B cell (primary cell): Measurements from ENCODE around the gene PLA2G4F. TPM values are rescaled to one million over a fixed set of nuclear protein-coding genes. Genes with fewer than 3 reads are reported as not detected.

Experiments
- ATAC-seq: fragments of 200-7000 bp; cut with Tn5 transposase; one replicate; pipeline ENCODE4 v1.10.0; 2021; ENCODE audit warnings: low read depth, mild to moderate bottlenecking, moderate number of reproducible peaks, moderate library complexity
- CTCF ChIA-PET: fragments of 350-600 bp; sonication (Branson Sonifier 250); formaldehyde crosslinking; loops from one replicate; lab custom pipeline; 2021; ENCODE audit warnings: antibody characterized with exemption, inconsistent platforms; lab: Charles Lee
- POLR2A ChIA-PET: fragments of 350-600 bp; sonication (Branson Sonifier 250); formaldehyde crosslinking; loops from one replicate; lab custom pipeline; 2021; ENCODE audit warnings: antibody characterized with exemption; lab: Charles Lee
- DNase-seq: peaks from one replicate; pipeline ENCODE4 v3.0.0; 2013
- H2AFZ ChIP-seq: 2 replicates; pipeline ENCODE4 v1.6.1; 2012; ENCODE audit warnings: mild to moderate bottlenecking, low read depth, low read length; ENCODE audit not compliant: insufficient read depth, poor library complexity, severe bottlenecking
- H3K27ac ChIP-seq, 2 donors: 1 replicate in 1 of 2; 2 replicates in 1 of 2; pipeline ENCODE4 v1.5.1; 2012 to 2013; ENCODE audit warnings: low read length in 2 of 2, mild to moderate bottlenecking in 2 of 2, moderate library complexity in 1 of 2
- H3K27me3 ChIP-seq, 4 experiments: fragments of 200-600 bp in 1 of 4; sonication (generic) in 1 of 4; replicated peaks in 1 of 4; 1 replicate in 2 of 4; 2 replicates in 2 of 4; pipeline versions ENCODE4 v1.6.1 to v1.7.0; 2013 to 2016; ENCODE audit warnings: low read length in 3 of 4, mild to moderate bottlenecking in 2 of 4, mixed read lengths in 1 of 4, moderate library complexity in 1 of 4; ENCODE audit not compliant: insufficient read depth in 4 of 4, control insufficient read depth in 3 of 4; ENCODE audit errors: control extremely low read depth in 1 of 4
- H3K36me3 ChIP-seq, 2 experiments: replicated peaks in 1 of 2; 1 replicate in 1 of 2; 2 replicates in 1 of 2; pipeline versions ENCODE4 v1.6.1 to v1.7.1; 2013; ENCODE audit warnings: low read length in 1 of 2; ENCODE audit not compliant: insufficient read depth in 2 of 2, control insufficient read depth in 1 of 2; ENCODE audit errors: control extremely low read depth in 1 of 2, extremely low read depth in 1 of 2
- H3K4me1 ChIP-seq, 2 donors: fragments of 200-600 bp in 1 of 2; sonication (generic) in 1 of 2; 1 replicate in 1 of 2; 2 replicates in 1 of 2; pipeline versions ENCODE4 v1.5.1 to v1.6.1; 2013 to 2017; ENCODE audit warnings: low read length in 2 of 2; ENCODE audit not compliant: control insufficient read depth in 2 of 2, insufficient read depth in 2 of 2
- H3K4me2 ChIP-seq: replicated peaks from 2 replicates; pipeline ENCODE3; 2012; ENCODE audit warnings: mild to moderate bottlenecking, low read depth, low read length; ENCODE audit not compliant: poor library complexity, severe bottlenecking
- H3K4me3 ChIP-seq, 5 experiments: fragments of 200-600 bp in 1 of 5; sonication (generic) in 1 of 5; 1 replicate in 3 of 5; 2 replicates in 2 of 5; pipeline versions ENCODE4 v1.5.1 to v1.7.0; 2011 to 2016; ENCODE audit warnings: low read length in 4 of 5, mild to moderate bottlenecking in 4 of 5, low read depth in 2 of 5, control low read depth in 1 of 5, moderate library complexity in 1 of 5; ENCODE audit not compliant: insufficient read depth in 1 of 5; ENCODE audit errors: control extremely low read depth in 1 of 5, extremely low read depth in 1 of 5
- H3K79me2 ChIP-seq: fragments of 200-600 bp; sonication (generic); one replicate; pipeline ENCODE4 v1.6.0; 2016; ENCODE audit warnings: low read length; ENCODE audit not compliant: control insufficient read depth, insufficient read depth
- H3K9ac ChIP-seq: fragments of 200-600 bp; sonication (generic); 2 replicates; pipeline ENCODE4 v1.6.1; 2017; ENCODE audit warnings: mild to moderate bottlenecking, low read length, moderate library complexity
- H3K9me3 ChIP-seq, 3 donors: one replicate each; pipeline versions ENCODE4 v1.6.1 to v1.7.1; 2013; ENCODE audit warnings: low read length in 2 of 3; ENCODE audit not compliant: control insufficient read depth in 2 of 3, insufficient read depth in 1 of 3; ENCODE audit errors: control extremely low read depth in 1 of 3
- H4K20me1 ChIP-seq: 2 replicates; pipeline ENCODE4 v1.6.0; 2012; ENCODE audit warnings: mild to moderate bottlenecking, low read length; ENCODE audit not compliant: insufficient read depth, control insufficient read depth, poor library complexity, severe bottlenecking
- H3K27ac Mint-ChIP-seq: one replicate; pipeline ENCODE4 v1.8.0; 2021; ENCODE audit warnings: mixed read lengths
- H3K27me3 Mint-ChIP-seq: one replicate; pipeline ENCODE4 v1.8.0; 2021; ENCODE audit warnings: mixed read lengths
- H3K4me1 Mint-ChIP-seq: one replicate; pipeline ENCODE4 v1.8.0; 2021; ENCODE audit warnings: mixed read lengths
- H3K4me3 Mint-ChIP-seq: one replicate; pipeline ENCODE4 v1.8.0; 2021; ENCODE audit warnings: mixed read lengths
- H3K9me3 Mint-ChIP-seq: one replicate; pipeline ENCODE4 v1.8.0; 2022; ENCODE audit warnings: mixed read lengths; ENCODE audit not compliant: insufficient read depth
- EZH2 ChIP-seq: IDR thresholded peaks from 2 replicates; pipeline ENCODE4 v1.6.1; 2012; ENCODE audit warnings: borderline replicate concordance, low read depth, mild to moderate bottlenecking, moderate library complexity, low read length; ENCODE audit not compliant: insufficient read depth, poor library complexity, severe bottlenecking
- WGBS: methylation state at CpG from one replicate; pipeline ENCODE4 v1.1.5; 2013; ENCODE audit warnings: missing lambda C conversion rate; ENCODE audit not compliant: insufficient coverage; 5-methylcytosine and 5-hydroxymethylcytosine counted together
- intact Hi-C: fragments of 100-400 bp; cut with micrococcal nuclease; formaldehyde crosslinking; loops from one replicate; pipeline ENCODE4 v1.10.0; 2022
- polyA plus RNA-seq: library from polyadenylated mRNA; depleted of rRNA; stranded (reverse); fragments of >200 nt; gene quantifications from 2 replicates; pipeline ENCODE4 v1.2.3, GENCODE V29; 2012
- total RNA-seq, 2 donors: library from RNA; stranded (reverse); fragments of 120-200 nt in 1 of 2; gene quantifications; 1 replicate in 1 of 2; 2 replicates in 1 of 2; pipeline versions ENCODE4 v1.2.3 to v1.2.4, GENCODE V29; 2013 to 2022
- TF ChIP-seq, protein P1 (sequence below): fragments of 200-600 bp; IDR thresholded peaks from one replicate; pipeline ENCODE4 v1.8.0; 2022; ENCODE audit warnings: antibody characterized with exemption, mild to moderate bottlenecking

Gene PLA2G4F
- total and polyA plus RNA-seq, 2 donors (not counting 1 experiment from before 2014, with no cell fraction given): not detected

DNA sequence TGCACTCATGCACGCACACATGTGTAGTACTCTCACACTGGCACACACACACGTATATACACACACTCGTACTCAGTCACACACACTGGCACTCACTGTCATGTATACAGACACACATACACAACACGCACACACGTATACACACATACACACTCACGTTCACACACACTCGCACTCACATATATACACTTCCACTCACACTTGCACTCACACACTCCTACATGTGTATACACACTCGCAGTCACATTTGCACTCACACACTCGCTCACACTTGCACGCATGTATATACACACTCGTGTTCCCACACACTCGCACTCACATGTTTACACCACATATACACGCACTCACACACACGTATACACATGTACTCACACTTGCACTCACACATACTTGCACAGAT, 1.5 kb downstream of the PLA2G4F start:
- intact Hi-C loops: no loop called here
- no peak overlapping the region for H3K27ac Mint-ChIP-seq
- ChIA-PET CTCF (no interaction called here), POLR2A (no interaction called here)
- no peaks in the 10 kb centered on the region for H3K4me1 Mint-ChIP-seq
- no peaks in the 10 kb centered on the region for H3K4me1 ChIP-seq
- H2AFZ ChIP-seq: no peak overlapping the region
- H3K9me3 ChIP-seq: no peaks in the 10 kb centered on the region
- H3K4me3 ChIP-seq: no peak overlapping the region
- DNase-seq: no peak
- no peaks in the 10 kb centered on the region for H4K20me1 ChIP-seq
- H3K4me3 Mint-ChIP-seq: no peak overlapping the region
- no peaks in the 10 kb centered on the region for H3K9me3 Mint-ChIP-seq
- no peaks in the 10 kb centered on the region for H3K27me3 Mint-ChIP-seq
- no peaks in the 10 kb centered on the region for H3K27me3 ChIP-seq
- ATAC-seq: no peak
- no peak overlapping the region for H3K9ac ChIP-seq
- H3K4me2 ChIP-seq: no peak overlapping the region
- TF ChIP-seq, protein P1, sequence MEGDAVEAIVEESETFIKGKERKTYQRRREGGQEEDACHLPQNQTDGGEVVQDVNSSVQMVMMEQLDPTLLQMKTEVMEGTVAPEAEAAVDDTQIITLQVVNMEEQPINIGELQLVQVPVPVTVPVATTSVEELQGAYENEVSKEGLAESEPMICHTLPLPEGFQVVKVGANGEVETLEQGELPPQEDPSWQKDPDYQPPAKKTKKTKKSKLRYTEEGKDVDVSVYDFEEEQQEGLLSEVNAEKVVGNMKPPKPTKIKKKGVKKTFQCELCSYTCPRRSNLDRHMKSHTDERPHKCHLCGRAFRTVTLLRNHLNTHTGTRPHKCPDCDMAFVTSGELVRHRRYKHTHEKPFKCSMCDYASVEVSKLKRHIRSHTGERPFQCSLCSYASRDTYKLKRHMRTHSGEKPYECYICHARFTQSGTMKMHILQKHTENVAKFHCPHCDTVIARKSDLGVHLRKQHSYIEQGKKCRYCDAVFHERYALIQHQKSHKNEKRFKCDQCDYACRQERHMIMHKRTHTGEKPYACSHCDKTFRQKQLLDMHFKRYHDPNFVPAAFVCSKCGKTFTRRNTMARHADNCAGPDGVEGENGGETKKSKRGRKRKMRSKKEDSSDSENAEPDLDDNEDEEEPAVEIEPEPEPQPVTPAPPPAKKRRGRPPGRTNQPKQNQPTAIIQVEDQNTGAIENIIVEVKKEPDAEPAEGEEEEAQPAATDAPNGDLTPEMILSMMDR: no peak
- TF ChIP-seq EZH2: no peak
- WGBS: 97% methylated on average over 14 of the region's 14 CpGs
- H3K36me3 ChIP-seq: peaks cover 0 to 11% of the 10 kb centered on the region in 2 experiments
- no peak overlapping the region for H3K27ac ChIP-seq
- H3K79me2 ChIP-seq: no peaks in the 10 kb centered on the region

DNA sequence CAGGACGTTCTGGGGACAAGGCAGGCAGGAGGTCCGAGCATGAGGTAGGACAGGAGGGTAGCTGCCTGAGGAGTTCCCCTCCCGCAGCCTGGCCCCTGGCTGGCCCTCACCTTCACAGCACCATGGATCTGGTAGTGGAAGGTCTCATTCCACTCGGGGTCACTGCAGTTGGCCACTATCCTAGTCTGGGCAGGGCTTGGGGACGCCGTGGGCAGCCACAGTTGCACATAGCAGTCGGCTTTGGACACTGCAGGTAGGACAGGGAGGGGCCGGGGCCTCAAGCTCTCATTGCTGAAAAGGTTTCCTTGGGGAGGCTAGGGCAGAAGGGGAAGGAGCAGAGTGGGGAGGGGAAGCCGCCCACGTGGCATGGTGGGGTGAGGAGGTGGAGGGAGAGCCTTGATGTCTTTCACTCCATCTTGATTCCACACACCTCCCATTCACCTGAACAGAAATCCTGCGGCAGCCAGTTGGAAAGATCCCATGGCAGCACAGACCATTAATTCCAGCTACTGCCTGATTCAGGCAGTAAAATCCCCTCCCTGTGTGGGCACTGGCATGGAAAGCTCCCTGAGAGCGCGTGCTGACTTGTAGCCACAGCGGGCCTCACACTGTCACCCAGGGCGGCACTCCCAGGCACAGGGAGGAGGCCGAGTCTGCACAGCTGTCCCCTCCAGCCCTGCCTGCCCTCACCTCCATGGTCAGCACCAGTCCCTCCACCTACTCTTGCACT, 2.1 kb downstream of the PLA2G4F start:
- H3K27ac Mint-ChIP-seq: no peak overlapping the region
- Histone ChIP-seq H3K79me2 (no peaks in the 10 kb centered on the region), H3K4me1 (no peaks in the 10 kb centered on the region), H3K27me3 (no peaks in the 10 kb centered on the region), H3K4me2 (no peak overlapping the region), H2AFZ (no peak overlapping the region), H3K36me3 (peaks cover 0 to 5% of the 10 kb centered on the region in 2 experiments), H3K9me3 (no peaks in the 10 kb centered on the region), H4K20me1 (no peaks in the 10 kb centered on the region), H3K27ac (no peak overlapping the region), H3K4me3 (no peak overlapping the region), H3K9ac (no peak overlapping the region)
- no peak for DNase-seq
- TF ChIP-seq, protein P1: no peak
- no peak for TF ChIP-seq EZH2
- no peak for ATAC-seq
- H3K9me3 Mint-ChIP-seq: no peaks in the 10 kb centered on the region
- H3K4me1 Mint-ChIP-seq: no peaks in the 10 kb centered on the region
- intact Hi-C loops: no loop called here
- no peak overlapping the region for H3K4me3 Mint-ChIP-seq
- no peaks in the 10 kb centered on the region for H3K27me3 Mint-ChIP-seq
- ChIA-PET POLR2A (no interaction called here), CTCF (interaction anchor here (1.1 to 1.2 kb wide), 2 partner anchors 16 to 165 kb away, joined by 3 to 5 read pairs; no protein-coding TSS in a partner anchor)
- 94% methylated on average over 12 of the region's 16 CpGs for WGBS
